ENCODE measurements around the gene LRRC3. TPM values are rescaled to one million over a fixed set of nuclear protein-coding genes. Genes with fewer than 3 reads are reported as not detected.

Gene LRRC3
- polyA plus RNA-seq, 1 donor = 2.2 TPM

DNA sequence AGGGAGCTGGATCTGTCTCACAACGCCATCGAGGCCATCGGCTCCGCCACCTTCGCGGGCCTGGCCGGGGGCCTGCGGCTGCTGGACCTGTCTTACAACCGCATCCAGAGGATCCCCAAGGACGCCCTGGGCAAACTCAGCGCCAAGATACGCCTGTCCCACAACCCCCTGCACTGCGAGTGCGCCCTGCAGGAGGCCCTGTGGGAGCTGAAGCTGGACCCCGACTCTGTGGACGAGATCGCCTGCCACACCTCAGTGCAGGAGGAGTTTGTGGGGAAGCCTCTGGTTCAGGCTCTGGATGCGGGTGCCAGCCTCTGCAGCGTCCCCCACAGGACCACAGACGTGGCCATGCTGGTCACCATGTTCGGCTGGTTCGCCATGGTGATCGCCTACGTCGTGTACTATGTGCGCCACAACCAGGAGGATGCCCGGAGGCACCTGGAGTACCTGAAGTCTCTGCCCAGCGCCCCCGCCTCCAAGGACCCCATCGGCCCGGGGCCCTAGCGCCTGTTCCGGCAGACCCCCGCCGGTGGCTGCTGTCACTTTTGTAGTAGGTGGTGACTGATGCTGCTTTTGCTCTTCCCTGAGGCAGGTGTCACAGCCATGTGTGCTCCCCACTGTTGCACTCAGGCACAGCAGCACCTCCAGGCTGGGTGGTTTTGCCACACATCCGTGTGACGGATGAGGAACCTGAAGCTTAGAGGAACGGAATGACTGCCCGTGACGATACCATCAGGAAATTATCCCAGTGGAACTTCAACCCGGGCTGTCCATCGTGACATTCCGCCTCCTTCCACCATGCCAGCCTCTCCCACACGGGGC, 1.8 kb downstream of the LRRC3 start:
- no peak for DNase-seq (ENCODE audit: low read depth)

- DNase-seq (ENCODE audit: low read depth) = no peak
Measured at GRCh38 chr21:44458971-44459711, 3.8 kb downstream of the LRRC3 start.

- DNase-seq (ENCODE audit: low read depth) = no peak
Measured at GRCh38 chr21:44459712-44460440, 4.6 kb downstream of the LRRC3 start.

DNA sequence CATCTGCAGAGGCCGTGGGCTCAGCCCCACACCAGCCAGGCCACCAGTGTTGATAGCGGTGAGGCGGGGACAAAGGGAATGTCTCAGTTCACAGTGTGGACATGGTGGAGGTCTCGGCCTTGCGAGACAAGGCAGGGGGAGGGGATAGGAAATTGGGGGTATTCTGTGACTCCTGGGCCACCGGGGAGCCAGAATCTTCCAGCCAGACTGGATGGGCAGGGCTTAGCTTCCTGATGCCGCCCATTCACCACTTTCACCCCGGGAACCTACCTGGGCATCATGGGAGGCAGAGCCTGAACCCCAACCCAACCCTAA, 5.1 kb downstream of the LRRC3 start:
- no peak for DNase-seq (ENCODE audit: low read depth)

DNA sequence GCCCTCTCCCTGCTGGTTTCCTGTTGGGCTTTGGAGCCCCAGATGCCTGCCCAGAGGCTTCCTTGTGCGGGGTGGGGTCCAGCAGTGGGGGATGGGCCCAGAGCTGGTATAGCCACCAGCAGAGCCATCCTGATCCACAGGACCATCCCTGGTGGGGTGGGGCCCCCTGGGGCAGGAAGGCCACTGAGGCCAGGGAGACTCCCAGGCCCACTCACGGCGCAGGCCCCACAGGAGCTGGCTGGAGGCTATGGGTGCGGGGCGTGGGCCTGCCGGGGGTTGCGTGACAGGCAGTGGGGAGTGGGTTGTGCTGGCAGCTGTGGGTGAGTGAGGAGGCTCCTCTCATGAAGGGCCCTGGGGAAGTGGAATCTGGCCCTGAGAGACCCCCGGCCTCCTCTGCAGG, 5.7 kb downstream of the LRRC3 start:
- DNase-seq (ENCODE audit: low read depth) = no peak

DNA sequence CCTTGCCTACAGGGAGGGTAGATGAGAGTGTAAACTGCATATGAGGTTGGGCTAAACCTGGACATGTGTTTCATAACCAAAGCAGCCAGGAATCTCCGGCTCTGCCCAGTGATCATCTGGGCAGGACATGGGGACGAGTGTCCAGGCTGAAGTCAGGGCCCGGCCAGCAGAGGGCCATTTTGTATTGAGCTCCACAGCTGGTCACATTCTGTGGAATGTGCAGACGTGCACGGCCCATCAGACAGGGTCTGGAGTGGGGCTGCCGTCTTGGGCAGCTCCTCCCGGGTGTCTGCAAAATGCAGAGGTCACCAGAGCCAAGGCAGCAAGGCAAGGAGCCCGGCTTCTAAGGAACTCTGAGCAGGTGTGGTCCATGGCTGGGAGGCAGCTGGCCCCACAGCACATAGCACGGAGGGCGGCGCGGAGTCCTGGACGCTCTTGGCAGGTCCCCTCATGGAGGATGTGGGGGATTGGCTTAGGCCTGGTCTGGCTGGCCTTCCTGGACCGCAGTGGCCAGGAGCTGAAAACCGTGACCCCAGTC, 6.2 kb downstream of the LRRC3 start:
- DNase-seq (ENCODE audit: low read depth) = no peak

- DNase-seq (ENCODE audit: low read depth) = no peak
Measured at GRCh38 chr21:44462086-44462833, 7.0 kb downstream of the LRRC3 start.

DNA sequence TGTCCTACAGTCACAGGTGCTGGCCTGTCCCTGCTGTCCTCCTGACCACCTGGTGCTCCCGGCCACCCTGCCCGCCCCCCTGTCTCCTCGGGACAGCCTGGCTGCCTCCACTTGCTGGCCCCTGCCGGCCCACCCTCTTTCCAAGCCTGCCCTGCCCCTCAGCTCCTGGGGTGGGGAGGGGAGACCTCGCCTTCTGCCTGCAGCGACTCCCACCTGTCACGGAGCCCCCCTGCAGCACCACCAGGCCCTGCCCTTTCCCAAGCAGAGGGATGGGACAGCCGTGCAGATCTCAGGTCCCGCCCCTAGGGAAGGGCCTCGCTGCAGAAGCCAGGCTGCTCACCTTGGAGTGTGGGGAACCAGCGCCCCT, 7.5 kb downstream of the LRRC3 start:
- DNase-seq (ENCODE audit: low read depth) = no peak

DNA sequence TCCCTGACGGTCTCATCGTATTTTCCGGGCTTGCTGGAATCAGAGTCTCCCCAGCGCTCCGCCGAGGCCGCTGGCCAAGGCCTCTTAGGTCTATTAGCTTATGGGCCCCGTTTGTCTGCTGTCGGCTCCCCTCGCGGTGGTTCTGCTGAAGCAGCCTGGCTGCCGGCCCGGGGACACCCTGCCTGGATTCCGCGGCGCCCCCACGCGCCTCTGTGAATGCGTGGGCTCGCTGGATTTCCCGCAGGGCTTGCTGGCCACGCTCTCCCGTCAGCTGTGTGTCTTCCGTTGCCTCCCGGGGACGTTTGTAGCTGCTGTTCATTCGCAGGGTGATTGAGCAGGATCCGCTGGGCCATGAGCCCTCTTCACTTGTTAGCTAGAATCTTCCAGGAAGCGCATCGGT, 8.4 kb downstream of the LRRC3 start:
- no peak for DNase-seq (ENCODE audit: low read depth)

DNA sequence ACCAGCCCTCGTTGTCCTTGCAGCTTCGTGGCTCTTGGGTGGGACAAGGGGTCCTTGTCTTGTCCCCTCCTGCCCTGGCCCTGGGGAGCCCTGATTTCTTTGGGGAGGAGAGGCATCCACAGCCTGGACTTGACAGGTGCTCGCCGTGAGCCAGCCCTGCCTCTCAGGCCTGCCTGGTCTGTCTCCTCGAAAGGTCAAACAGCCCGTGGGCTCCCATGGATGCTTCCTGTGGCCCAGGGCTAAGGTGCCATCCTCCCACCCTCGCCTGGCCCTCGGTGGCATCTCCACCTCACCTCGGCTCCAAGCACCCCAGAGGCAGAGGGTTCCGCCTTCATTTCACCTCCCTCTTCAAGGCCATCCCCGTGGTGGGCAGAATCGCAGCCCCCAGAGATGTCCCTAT, 9.0 kb downstream of the LRRC3 start:
- no peak for DNase-seq (ENCODE audit: low read depth)

GRCh38 chr21:44466351-44466954, 11.1 kb downstream of the LRRC3 start:
- no peak for DNase-seq (ENCODE audit: low read depth)

DNA sequence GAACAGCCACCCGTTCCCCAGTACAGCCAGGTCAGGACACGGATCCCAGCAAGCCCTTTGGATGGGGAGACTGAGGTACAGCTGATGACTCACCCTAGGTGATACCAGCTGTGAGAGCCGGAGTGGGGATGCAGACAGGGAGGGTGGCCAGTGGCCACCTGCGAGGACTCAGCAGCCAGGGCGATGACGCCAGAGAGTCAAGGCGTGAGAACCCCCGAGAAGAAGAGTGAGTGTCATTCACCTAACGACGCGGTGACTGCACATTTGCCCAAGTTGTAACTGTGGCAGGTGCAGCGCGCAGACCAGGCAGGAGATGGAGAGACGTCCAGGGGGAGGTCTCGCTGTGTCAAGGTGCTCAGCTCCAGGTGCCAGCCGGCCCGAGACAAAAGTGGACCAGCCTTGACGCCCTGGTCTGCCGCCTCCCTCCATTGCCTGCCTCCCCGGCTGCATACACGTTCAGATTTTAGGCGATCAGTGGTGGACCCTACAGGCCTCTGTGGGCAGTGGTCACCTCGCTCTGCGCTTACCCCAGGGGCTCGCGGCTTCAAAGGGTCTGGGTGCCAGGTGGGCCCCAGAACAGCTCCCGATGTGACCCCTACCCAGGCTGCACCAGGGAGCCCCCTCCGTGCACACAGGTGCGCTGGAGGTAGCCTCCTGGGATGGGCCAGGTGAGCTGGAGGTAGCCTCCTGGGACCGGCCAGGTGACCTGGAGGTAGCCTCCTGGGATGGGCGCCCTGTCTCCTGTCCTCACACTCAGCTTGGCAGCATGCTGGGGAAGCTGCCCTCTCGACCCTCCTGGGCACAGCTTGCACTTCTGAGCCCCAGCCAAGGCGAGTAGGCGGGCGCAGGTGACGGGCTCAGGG, 11.9 kb downstream of the LRRC3 start:
- DNase-seq (ENCODE audit: low read depth) = no peak

GRCh38 chr21:44467859-44468195, 12.5 kb downstream of the LRRC3 start:
- no peak for DNase-seq (ENCODE audit: low read depth)

GRCh38 chr21:44471341-44471740, 16.0 kb downstream of the LRRC3 start:
- DNase-seq (ENCODE audit: low read depth) = no peak

- DNase-seq (ENCODE audit: low read depth) = no peak
Measured at GRCh38 chr21:44471996-44472395, 16.7 kb downstream of the LRRC3 start.

- DNase-seq (ENCODE audit: low read depth) = no peak
Measured at GRCh38 chr21:44473915-44474555, 18.7 kb downstream of the LRRC3 start.

DNA sequence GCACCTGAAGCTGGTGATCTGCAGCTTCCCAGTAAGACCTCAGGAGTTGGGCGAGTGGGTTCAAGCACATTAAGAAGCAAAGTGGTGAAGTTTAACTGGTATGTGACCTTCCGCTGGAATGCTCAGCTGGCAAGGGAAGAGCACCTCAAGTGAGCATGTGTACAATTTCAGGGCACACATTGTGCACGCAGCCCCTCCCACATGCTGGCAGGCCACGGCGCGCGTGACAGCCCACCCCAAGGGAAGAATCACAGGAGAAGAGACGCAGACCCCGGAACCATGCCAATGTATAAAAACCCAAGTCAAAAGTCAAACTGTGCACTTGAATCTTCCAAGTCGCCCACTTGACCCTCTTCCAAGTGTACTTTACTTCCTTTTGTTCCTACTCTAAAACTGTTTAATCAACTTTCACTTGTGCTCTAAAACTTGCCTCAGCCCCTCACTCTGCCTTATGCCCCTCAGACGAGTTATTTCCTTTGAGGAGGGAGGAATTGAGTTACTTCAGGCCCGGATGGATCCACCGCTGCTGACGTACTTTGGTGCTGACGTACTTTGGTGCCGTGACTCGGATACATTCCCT, 20.0 kb downstream of the LRRC3 start:
- DNase-seq (ENCODE audit: low read depth) = no peak

DNA sequence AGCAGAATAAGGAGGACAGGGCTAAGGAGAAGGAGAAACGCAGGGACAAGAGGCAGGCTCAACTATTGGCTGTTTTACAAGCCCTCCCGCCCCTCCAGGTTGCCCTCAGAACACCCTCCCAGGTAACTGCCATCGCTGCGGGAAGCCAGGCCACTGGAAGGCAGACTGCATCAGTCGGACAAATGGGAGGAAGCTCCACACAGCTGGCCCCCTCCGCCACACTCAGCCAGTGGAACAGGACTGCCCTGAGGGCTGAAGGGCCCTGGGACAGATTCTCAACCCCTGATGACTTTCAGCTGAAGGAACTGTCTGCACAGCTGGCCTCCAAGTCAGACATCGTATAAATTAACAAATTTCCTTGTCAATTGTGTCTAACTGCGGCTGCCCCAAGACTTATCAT, 21.8 kb downstream of the LRRC3 start:
- no peak for DNase-seq (ENCODE audit: low read depth)

DNA sequence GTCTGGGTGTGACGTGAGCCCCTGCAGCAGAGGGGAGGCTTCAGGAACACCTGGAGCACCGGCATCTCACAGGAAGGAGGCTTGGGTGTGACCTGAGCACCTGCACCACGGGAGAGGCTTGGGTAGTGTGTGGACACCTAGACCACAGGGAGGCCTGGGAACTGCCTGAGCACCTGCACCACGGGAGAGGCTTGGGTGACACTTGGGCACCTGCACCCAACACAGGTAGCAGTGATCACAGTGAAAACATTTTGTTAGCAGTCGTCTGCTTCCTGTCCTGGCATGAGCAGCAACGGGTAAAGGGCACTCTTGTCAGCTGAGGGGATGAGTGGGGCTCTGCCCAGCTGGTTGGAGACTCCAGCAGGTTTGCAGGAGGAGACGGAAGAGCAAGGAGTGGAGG, 22.4 kb downstream of the LRRC3 start:
- no peak for DNase-seq (ENCODE audit: low read depth)
